Measurements from ENCODE around the gene EIF5B.

GRCh38 chr2:99389946-99390345, 52.8 kb downstream of the EIF5B start:
- TF ChIP-seq POLR2AphosphoS5 (IDR thresholded peaks at IDR 0.05) (no peak), CTCF (IDR thresholded peaks at IDR 0.05) (no peak)

Data from suprapubic skin (tissue), 3 donors.